GM19351 (cell line): ENCODE results near the gene PHB1.
"Not testable (repeated sequence)": the region's sequence is repeated elsewhere in the genome, so short reads cannot be mapped to it uniquely, and the experiment has no call there.

ENCODE experiments used
- ATAC-seq: cut with Tn5 transposase; IDR thresholded peaks from one replicate; pipeline ENCODE4 v1.9.1; 2021; ENCODE audit warnings: mild to moderate bottlenecking, moderate library complexity; ENCODE audit not compliant: unreplicated experiment

PHB1 gene

GRCh38 chr17:49406421-49407061 is 8.1 kb downstream of the PHB1 start:
- no peak for ATAC-seq

DNA sequence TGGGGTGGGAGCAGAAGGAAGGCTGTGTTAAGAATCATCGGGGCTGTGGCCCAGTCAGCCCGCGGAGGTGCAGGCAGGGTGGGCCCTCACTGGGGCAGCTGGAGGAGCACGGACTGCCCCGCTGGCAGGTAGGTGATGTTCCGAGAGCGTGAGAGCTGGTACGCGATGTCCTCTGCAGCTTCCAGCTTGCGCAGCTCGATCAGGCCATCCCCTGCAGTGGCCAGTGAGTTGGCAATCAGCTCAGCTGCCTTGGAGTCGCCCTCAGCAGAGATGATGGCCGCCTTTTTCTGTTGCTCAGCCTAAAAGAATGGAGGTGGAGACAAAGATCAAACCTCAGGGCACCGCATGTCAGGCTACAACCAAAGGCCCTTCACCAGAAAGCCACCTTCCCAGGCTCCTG is 9.8 kb downstream of the PHB1 start:
- ATAC-seq: no peak

DNA sequence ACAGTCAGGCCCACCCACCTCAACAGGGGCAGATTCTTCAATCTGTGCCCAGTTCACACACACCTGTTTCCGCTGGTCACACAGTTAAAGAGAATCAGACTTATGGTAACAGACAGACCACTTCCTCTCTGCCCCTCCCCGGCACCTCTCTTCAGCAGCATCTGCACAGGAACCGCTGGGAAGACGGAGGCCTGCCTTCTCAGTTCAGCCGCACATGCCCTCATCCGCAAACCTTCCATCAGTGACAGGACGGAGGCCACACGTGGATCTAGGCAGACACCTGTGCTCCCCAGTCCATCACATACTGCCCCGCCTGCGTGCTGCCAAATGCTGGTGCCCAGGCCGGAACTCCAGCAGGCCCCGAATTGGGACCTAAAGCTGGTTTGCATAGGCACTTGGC is 10.3 kb downstream of the PHB1 start:
- ATAC-seq: no peak

GRCh38 chr17:49403514-49404289 is 11.0 kb downstream of the PHB1 start:
- ATAC-seq: no peak

GRCh38 chr17:49402706-49403105 is 12.0 kb downstream of the PHB1 start:
- no peak for ATAC-seq

- no peak for ATAC-seq
These were observed 12.6 kb downstream of the PHB1 start for GRCh38 chr17:49401971-49402611.

GRCh38 chr17:49399995-49400394 is 14.7 kb downstream of the PHB1 start:
- no peak for ATAC-seq

- ATAC-seq: no peak
These were observed 17.1 kb downstream of the PHB1 start for GRCh38 chr17:49397586-49397985.

DNA sequence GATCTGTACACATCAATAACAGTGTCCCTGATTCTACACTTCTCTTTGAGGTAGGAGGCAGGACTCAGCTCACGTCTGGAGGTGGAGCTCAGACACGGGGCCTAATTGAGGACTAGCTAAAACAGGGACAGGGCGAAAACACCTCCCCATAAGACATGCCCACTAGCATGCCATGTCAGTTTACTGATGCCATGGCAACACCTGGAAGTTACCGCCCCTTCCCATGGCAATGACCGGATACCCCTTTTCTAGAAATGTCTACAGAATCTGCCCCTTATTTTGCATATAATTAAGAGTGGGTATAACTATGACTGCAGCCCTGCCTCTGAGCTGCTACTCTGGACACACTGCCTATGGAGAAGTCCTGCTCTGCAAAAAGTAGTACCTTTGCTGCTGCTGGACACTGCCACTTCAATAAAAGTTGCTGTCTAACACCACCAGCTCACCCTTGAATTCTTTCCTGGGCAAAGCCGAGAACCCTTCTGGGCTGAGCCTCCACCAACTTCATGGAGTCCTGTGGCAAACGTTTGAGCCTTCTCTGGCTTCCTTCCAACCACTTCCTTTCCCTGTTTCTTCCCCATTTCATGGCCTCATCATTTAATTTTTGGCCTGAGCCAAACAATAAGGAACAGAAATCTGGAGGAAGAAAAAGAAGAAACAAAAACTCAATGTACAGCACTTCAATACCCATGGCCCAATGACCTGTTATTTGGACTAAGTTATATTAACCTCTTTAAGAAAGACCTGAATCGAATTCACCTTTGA is 21.0 kb downstream of the PHB1 start:
- no peak for ATAC-seq

GRCh38 chr17:49390548-49391324 is 23.9 kb downstream of the PHB1 start:
- no peak for ATAC-seq

DNA sequence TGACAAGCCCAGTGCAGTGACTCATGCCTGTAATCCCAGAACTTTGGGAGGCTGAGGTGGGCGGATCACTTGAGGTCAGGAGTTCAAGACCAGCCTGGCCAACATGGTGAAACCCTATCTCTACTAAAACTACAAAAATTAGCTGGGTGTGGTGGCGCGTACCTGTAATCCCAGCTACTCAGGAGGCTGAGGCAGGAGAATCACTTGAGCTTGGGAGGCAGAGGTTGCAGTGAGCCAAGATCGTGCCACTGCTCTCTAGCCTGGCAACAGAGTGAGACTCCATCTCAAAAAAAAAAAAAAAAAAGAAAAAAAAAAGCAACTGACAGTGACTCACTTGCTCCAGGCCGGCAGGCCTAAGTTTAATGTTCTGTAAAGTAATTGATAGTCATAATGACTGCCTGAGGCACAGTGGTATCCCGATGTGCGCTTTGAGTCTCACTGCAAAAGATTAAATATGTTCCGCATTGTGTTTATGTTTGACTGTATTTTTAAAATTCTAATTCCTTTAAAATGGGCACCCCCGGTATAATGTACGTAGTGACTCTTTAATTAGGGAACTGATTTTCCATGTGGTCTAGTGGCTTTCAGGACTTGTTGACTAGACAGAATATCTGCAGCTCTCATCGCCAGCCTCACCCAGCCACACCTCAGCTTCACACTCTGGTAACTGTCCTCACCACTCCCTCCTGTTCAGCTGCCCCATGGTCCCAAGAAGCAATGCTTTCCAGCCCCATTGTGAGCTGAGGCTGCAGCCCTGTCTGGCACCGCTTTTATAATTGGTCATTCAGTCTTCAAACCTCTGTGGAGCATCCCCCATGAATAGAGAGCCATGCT is 25.0 kb downstream of the PHB1 start:
- ATAC-seq: not testable (repeated sequence)

GRCh38 chr17:49388692-49389513 is 25.8 kb downstream of the PHB1 start:
- ATAC-seq: no peak

DNA sequence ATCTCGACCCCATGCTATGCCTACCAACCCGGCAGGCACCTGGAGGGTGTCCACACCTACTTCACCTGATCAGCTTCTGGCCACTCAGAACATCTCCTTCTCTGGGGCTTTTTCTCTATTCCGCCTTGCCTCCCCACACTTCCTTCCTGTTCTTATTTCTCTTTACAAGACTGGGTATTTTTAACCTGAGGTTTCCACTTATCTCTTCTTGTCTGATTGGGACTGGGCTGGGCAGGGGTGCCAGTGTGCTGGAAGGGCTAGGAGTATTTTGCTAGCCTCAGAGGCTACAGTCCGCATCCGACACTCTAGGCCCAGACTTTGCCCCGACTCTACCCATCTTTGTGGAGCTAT is 26.4 kb downstream of the PHB1 start:
- ATAC-seq: no peak

DNA sequence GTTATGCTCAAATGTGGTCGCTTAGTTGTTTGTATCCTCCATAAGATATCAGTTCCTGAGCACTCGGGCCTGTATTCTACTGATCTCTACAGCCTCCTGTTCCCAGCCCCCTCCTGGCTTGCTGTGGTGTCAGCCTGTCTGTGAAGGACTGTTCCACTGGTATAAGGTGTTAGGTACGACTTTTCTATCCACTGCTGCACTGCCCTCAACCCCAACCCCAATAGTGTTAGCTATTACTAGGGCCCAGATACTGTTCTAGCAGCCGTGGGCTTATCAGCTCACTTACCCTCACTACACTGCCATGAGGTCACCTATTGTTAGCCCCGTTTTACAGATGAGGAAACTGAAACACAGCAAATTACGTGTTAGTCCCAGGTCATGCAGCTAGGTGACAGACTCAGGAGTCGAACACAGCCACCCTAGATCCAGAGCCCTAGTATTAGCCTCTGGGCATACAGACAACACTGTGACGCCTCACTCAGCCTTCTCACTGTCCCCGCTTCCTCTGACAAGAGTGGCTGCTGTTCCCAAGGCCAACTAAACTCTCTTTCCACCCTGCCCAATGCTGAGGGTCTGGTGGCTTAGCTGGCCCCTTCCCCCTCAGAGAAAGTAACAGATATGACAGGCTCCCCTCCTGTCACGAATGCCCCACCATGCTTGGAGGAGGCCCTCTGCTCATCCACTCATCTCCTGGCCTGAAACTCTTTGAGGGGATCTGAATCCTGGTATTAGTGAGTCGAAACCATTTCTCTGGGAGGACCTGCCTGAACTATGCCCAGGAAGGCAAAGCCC is 27.0 kb downstream of the PHB1 start:
- ATAC-seq: no peak

DNA sequence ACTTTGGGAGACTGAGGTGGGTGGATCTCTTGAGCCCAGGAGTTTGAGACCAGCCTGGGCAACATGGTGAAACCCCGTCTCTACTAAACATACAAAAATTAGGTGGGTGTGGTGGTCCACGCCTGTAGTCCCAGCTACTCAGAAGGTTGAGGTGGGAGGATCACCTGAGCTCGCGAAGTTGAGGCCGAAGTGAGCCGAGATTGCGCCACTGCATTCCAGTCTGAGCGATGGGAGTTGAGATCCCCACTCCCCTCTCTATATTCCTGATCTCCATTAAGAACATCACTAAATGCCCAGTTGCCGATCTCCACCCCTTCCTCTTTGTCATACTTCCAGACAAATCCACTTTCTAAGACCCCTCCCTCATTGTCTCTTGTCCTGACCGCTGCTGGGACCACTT is 28.3 kb downstream of the PHB1 start:
- no peak for ATAC-seq

DNA sequence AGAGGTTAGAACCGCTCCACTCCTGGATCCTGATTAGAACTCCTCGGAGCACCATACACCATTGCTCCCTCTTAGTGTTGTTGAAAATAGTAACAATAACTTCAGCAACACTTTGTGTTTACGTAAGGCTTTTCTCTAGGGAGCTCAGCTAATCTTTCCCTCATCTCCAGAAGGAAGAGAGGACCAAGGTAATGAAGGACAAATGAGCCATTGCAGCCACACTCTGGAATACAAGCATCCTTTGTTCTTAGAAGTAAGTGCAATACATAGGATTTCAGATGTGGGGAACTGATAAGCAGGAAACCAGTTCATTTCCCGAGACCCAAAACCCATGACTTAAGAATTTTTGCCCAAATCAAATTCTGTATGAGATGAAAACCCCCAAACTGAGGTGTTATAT is 29.7 kb downstream of the PHB1 start:
- ATAC-seq: no peak

DNA sequence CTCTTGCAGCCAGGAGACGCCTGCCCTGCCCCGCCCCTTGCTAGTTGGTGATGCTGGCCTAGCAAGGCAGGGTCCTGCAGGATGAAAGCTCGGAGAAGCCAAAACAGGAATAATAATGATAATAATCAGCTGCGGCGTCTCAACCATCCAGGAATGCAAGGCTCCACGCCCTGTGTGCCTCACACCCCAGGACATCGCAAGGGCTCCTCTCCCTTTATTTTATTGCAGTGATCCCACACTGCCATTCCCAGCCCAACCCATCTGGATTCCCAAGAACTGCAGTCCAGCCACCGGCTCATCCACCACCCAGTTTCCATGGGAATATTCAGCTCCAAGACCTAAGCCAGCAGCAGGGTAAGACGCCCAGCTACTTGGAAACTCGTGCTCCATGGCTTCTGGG is 31.6 kb downstream of the PHB1 start:
- no peak for ATAC-seq

DNA sequence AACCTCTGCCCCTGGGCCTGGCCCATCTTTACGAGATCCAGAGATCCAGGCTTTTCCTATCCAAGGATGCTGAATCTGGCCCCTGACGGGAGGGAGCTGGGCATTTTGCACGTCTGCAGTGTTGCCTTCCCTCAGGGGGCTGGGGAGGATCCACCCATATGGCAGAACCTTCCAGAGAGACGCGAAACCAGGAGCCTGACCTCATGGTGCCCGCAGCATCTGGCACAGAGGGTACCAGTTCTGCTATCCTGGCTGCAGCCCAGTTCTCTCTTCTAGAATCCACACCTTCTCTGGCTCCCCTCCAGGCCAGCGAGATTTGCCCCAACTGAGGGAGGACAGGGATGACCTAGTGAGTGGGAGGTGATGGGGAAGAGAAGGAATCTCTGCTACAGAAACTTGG is 32.1 kb downstream of the PHB1 start:
- ATAC-seq: no peak
